ENCODE results near the gene MCRIP1.

MCRIP1 gene

GRCh38 chr17:81866440-81867169, 33.5 kb upstream of the MCRIP1 start:
- TF ChIP-seq CTCF (IDR thresholded peaks at IDR 0.05; ENCODE audit: low read length, missing control alignments) = no peak
- DNase-seq (ENCODE audit: low read depth) = peak; percentile 29
- H3K4me3 ChIP-seq (replicated peaks; ENCODE audit: low read depth, low read length) = no peak overlapping the region

- TF ChIP-seq CTCF (IDR thresholded peaks at IDR 0.05; ENCODE audit: low read length, missing control alignments) = no peak
- DNase-seq (ENCODE audit: low read depth) = peak; percentile 36
These were observed 32.8 kb upstream of the MCRIP1 start for GRCh38 chr17:81865733-81866439.

GRCh38 chr17:81865358-81865732, 32.3 kb upstream of the MCRIP1 start:
- DNase-seq (ENCODE audit: low read depth) = no peak
- no peak overlapping the region for H3K4me3 ChIP-seq (replicated peaks; ENCODE audit: low read depth, low read length)
- TF ChIP-seq CTCF (IDR thresholded peaks at IDR 0.05; ENCODE audit: low read length, missing control alignments) = no peak

More at GRCh38 chr17:81865733-81866439, 32.8 kb upstream of the MCRIP1 start:
- no peak overlapping the region for H3K4me3 ChIP-seq (replicated peaks; ENCODE audit: low read depth, low read length)

- no peak for TF ChIP-seq CTCF (IDR thresholded peaks at IDR 0.05; ENCODE audit: low read length, missing control alignments)
- H3K4me3 ChIP-seq (replicated peaks; ENCODE audit: low read depth, low read length) = no peak overlapping the region
- no peak for DNase-seq (ENCODE audit: low read depth)
These were observed 31.0 kb upstream of the MCRIP1 start for GRCh38 chr17:81863833-81864768.

- H3K4me3 ChIP-seq (replicated peaks; ENCODE audit: low read depth, low read length) = no peak overlapping the region
- no peak for TF ChIP-seq CTCF (IDR thresholded peaks at IDR 0.05; ENCODE audit: low read length, missing control alignments)
- peak; percentile 33 for DNase-seq (ENCODE audit: low read depth)
These were observed 30.1 kb upstream of the MCRIP1 start for GRCh38 chr17:81863123-81863675.

- peak overlapping the region; percentile 62 for H3K4me3 ChIP-seq (replicated peaks; ENCODE audit: low read depth, low read length)
- TF ChIP-seq CTCF (IDR thresholded peaks at IDR 0.05; ENCODE audit: low read length, missing control alignments) = peak; percentile 13
- peak; percentile 100 for DNase-seq (ENCODE audit: low read depth)
These were observed 27.9 kb upstream of the MCRIP1 start for GRCh38 chr17:81860756-81861568.

Measured in fibroblast of pulmonary artery (primary cell).